GM13977 (cell line): ENCODE measurements around the gene BTBD9.

Experiments
- DNase-seq: peaks from one replicate; pipeline ENCODE4 v3.0.0; 2012; ENCODE audit warnings: low spot score
- in situ Hi-C: fragments of 300-500 bp; cut with MboI; formaldehyde crosslinking; loops from one replicate; pipeline ENCODE4 v1.12.0; 2022; ENCODE audit warnings: low sequenced_read_pairs, low pct_unique_long_range_greater_than_20kb, mixed read lengths, inconsistent platforms; ENCODE audit not compliant: unreplicated experiment
- TF ChIP-seq, protein P1 (sequence below): IDR thresholded peaks from 2 replicates; pipeline ENCODE4 v1.5.1; 2012; ENCODE audit warnings: mild to moderate bottlenecking, control low read depth; ENCODE audit not compliant: insufficient read depth; ENCODE audit errors: extremely low read depth, missing control alignments

BTBD9 gene

GRCh38 chr6:38503032-38503773 lies 136.5 kb downstream of the BTBD9 start:
- TF ChIP-seq, protein P1, sequence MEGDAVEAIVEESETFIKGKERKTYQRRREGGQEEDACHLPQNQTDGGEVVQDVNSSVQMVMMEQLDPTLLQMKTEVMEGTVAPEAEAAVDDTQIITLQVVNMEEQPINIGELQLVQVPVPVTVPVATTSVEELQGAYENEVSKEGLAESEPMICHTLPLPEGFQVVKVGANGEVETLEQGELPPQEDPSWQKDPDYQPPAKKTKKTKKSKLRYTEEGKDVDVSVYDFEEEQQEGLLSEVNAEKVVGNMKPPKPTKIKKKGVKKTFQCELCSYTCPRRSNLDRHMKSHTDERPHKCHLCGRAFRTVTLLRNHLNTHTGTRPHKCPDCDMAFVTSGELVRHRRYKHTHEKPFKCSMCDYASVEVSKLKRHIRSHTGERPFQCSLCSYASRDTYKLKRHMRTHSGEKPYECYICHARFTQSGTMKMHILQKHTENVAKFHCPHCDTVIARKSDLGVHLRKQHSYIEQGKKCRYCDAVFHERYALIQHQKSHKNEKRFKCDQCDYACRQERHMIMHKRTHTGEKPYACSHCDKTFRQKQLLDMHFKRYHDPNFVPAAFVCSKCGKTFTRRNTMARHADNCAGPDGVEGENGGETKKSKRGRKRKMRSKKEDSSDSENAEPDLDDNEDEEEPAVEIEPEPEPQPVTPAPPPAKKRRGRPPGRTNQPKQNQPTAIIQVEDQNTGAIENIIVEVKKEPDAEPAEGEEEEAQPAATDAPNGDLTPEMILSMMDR, result no peak
- in situ Hi-C loops, result loop anchor here (25.0 kb wide), 1 partner anchor 791 kb away; no protein-coding TSS in a partner anchor
- no peak for DNase-seq

DNA sequence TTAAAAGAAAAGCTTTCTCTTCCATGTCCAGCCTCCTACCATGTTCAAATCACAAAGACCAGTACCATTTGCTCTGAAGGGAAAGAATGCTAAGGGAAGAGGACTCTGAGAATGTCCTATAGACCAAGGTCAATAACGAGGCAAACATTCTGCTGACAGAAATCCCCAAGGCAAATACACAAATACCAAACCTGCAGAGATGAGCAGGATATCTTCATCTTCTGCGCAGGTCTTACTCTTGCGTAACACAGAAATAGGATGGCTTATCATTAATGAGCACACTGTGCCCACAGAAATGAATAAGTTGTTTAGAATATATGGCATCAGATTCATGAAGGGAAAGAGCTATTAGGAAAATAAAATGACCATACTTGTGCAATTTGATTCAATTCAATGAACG lies 137.3 kb downstream of the BTBD9 start:
- TF ChIP-seq, protein P1, result no peak
- in situ Hi-C loops, result loop anchor here (25.0 kb wide), 1 partner anchor 790 kb away; no protein-coding TSS in a partner anchor
- DNase-seq, result no peak

DNA sequence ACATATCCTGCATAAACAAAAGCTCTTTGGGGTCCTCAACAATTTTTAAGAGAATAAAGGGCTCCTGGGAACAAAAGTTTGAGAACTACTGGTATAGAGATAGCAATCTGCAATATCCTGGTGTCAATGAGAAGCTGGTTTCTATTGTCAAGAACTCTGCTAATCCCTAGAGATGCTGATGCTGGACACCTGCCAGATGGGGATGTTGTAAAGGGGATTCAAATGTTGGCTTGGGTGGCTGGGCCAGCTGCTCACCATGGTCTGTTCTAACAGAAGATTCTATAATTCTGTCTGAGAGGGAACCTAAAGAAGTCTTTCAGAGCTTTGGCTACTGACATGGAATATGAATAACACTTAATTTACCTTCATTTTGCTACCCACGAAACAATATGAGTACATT lies 137.8 kb downstream of the BTBD9 start:
- in situ Hi-C loops, result loop anchor here (25.0 kb wide), 1 partner anchor 790 kb away; no protein-coding TSS in a partner anchor
- TF ChIP-seq, protein P1, result no peak
- DNase-seq, result no peak

GRCh38 chr6:38499529-38500096 lies 140.1 kb downstream of the BTBD9 start:
- TF ChIP-seq, protein P1, result no peak
- no peak for DNase-seq
- in situ Hi-C loops, result loop anchor here (10.0 to 25.0 kb wide), 2 partner anchors 465 to 787 kb away; no protein-coding TSS in a partner anchor

DNA sequence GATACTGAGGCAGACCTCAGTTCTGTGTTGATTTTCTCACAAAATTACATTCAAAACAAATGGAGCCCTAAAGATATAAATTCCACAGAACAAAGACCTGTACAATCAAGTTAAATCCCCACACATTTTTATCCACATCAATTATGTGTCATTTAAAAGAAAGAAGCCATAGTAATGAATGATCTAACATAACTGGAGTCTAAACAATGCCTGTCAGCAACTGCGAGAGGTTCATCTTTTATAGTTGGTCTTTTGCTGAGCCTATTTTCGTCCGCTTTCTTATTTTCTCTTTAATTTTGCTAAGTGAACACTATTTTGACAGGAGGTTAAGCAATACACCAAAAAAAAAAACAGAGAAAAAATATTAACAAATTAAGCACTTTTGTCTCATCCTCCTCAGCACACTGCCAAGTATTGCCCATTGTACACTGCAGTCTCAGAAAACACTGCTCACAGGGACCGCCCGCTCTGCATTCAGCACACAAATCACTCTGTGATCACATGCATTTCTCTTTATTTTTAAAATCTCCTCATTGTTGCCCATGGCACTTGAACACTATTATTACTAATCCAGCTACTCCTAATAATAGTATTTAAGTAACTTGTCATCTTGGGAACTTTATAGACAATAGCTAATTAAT lies 140.8 kb downstream of the BTBD9 start:
- TF ChIP-seq, protein P1, result no peak
- DNase-seq, result no peak
- in situ Hi-C loops, result loop anchor here (10.0 kb wide), 1 partner anchor 464 kb away; no protein-coding TSS in a partner anchor

DNA sequence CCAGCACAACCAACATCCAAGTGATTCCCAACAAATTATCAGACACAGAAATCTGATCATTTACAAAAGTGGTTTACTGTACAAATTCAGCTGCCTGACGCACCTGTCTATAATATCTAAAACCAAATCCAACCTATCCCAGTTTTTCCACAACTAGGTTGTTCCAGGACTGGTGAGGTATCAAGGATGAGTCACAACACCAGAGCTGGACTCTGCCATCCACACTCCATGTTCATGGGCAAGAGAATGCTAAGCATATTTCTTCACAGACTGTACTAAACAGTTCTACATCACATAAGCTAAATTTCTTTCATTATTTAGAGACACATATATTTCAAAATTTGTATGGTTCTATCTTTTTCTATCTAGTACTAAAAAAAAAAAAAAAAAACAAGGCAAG lies 141.6 kb downstream of the BTBD9 start:
- in situ Hi-C loops, result loop anchor here (10.0 kb wide), 1 partner anchor 463 kb away; no protein-coding TSS in a partner anchor
- no peak for DNase-seq
- TF ChIP-seq, protein P1, result no peak
